Measurements from ENCODE around the gene ZNF804A. TPM values are rescaled to one million over a fixed set of nuclear protein-coding genes. Genes with fewer than 3 reads are reported as not detected.

Gene ZNF804A
- total RNA-seq, 2 donors from 2014 or later: not detected

DNA sequence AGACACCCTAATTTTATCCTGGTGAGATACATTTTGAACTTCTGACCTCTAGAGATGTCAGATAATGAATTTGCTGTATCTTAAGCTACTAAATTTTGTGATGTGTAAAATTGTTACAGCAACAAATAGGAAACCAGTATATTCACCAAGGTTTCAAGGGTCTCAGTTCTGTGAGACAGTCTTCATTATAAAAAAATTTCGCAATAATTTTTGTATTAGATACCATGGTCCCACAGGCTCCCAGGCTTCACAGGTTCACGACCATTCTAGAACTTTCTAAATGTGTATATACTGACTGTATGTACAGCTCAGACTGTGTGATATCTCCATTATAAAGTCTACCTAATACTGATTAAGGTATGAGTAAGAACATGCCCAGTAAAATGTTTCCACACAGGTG lies 181.4 kb downstream of the ZNF804A start:
- TF ChIP-seq CTCF (IDR thresholded peaks at IDR 0.05): no peak
- no peak for TF ChIP-seq POLR2A (IDR thresholded peaks at IDR 0.05)
- Histone ChIP-seq H3K27me3 (no peaks in the 10 kb centered on the region), H3K27ac (no peak overlapping the region), H3K4me3 (no peak overlapping the region), H3K36me3 (replicated peaks in 1 of 2; ENCODE audit: insufficient read depth in 1 of 2, low read depth in 2 of 2) (no peaks in the 10 kb centered on the region), H3K9me3 (no peaks in the 10 kb centered on the region), H3K4me1 (no peaks in the 10 kb centered on the region)
- intact Hi-C loops (cut with DNase I): no loop called here
- 71 to 78% methylated on average over 2 of the region's 2 CpGs for WGBS, 2 donors
- DNase-seq: no peak
- no peak for ATAC-seq

GRCh38 chr2:184780384-184780783 lies 182.1 kb downstream of the ZNF804A start:
- TF ChIP-seq POLR2A (IDR thresholded peaks at IDR 0.05): no peak
- TF ChIP-seq CTCF (IDR thresholded peaks at IDR 0.05): no peak
- ATAC-seq: no peak
- WGBS, 2 donors: 32 to 47% methylated on average over 1 of the region's 1 CpG
- no peaks in the 10 kb centered on the region for H3K27me3 ChIP-seq
- H3K27ac ChIP-seq: no peak overlapping the region
- H3K36me3 ChIP-seq (replicated peaks in 1 of 2; ENCODE audit: insufficient read depth in 1 of 2, low read depth in 2 of 2): no peaks in the 10 kb centered on the region
- no peak for DNase-seq
- H3K4me1 ChIP-seq: no peaks in the 10 kb centered on the region
- H3K9me3 ChIP-seq: no peaks in the 10 kb centered on the region
- no peak overlapping the region for H3K4me3 ChIP-seq
- intact Hi-C loops (cut with DNase I): no loop called here

- intact Hi-C loops (cut with DNase I): no loop called here
- ATAC-seq (no peak), DNase-seq (no peak)
- H3K36me3 ChIP-seq (replicated peaks in 1 of 2; ENCODE audit: insufficient read depth in 1 of 2, low read depth in 2 of 2): no peaks in the 10 kb centered on the region
- no peak overlapping the region for H3K4me3 ChIP-seq
- no peaks in the 10 kb centered on the region for H3K9me3 ChIP-seq
- no peaks in the 10 kb centered on the region for H3K4me1 ChIP-seq
- TF ChIP-seq CTCF (IDR thresholded peaks at IDR 0.05): no peak
- no peak for TF ChIP-seq POLR2A (IDR thresholded peaks at IDR 0.05)
- H3K27ac ChIP-seq: no peak overlapping the region
- 56 to 65% methylated on average over 2 of the region's 2 CpGs for WGBS, 2 donors
- no peaks in the 10 kb centered on the region for H3K27me3 ChIP-seq
Measured at GRCh38 chr2:184780944-184781343, 182.6 kb downstream of the ZNF804A start.

DNA sequence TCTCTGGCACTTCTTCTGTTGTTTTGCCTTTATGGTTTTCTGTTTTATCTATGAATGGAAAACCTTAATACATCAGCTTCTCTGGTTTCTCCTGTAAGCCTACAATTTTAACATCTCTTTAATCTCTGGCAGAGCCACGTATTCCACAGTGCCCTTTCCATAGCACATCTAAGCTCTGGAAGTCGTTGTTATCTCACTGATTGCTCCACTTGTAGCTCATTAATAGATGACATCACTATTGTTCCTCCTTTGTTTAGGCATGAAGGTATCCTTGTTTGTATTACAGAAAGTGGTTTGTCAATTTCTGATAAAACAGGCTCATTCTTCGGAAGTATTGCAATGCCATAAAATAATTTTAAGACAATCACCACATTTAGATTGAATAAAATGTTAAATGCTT lies 185.2 kb downstream of the ZNF804A start:
- intact Hi-C loops (cut with DNase I): no loop called here
- H3K4me3 ChIP-seq: no peak overlapping the region
- TF ChIP-seq CTCF (IDR thresholded peaks at IDR 0.05): no peak
- TF ChIP-seq POLR2A (IDR thresholded peaks at IDR 0.05): no peak
- no peak overlapping the region for H3K27ac ChIP-seq
- no peaks in the 10 kb centered on the region for H3K4me1 ChIP-seq
- no peaks in the 10 kb centered on the region for H3K27me3 ChIP-seq
- H3K9me3 ChIP-seq: no peaks in the 10 kb centered on the region
- H3K36me3 ChIP-seq (replicated peaks in 1 of 2; ENCODE audit: insufficient read depth in 1 of 2, low read depth in 2 of 2): no peaks in the 10 kb centered on the region
- DNase-seq (no peak), ATAC-seq (no peak)
- 40 to 53% methylated on average over 3 of the region's 3 CpGs for WGBS, 2 donors

- DNase-seq: no peak
- WGBS, 2 donors: 74 to 78% methylated on average over 1 of the region's 1 CpG
- Histone ChIP-seq H3K4me3 (no peak overlapping the region), H3K9me3 (no peaks in the 10 kb centered on the region), H3K27me3 (no peaks in the 10 kb centered on the region), H3K27ac (no peak overlapping the region), H3K4me1 (no peaks in the 10 kb centered on the region), H3K36me3 (replicated peaks in 1 of 2; ENCODE audit: insufficient read depth in 1 of 2, low read depth in 2 of 2) (no peaks in the 10 kb centered on the region)
- no peak for ATAC-seq
- intact Hi-C loops (cut with DNase I): no loop called here
- no peak for TF ChIP-seq POLR2A (IDR thresholded peaks at IDR 0.05)
- no peak for TF ChIP-seq CTCF (IDR thresholded peaks at IDR 0.05)
Measured at GRCh38 chr2:184793176-184793575, 194.8 kb downstream of the ZNF804A start.
